ENCODE data around the gene SPATA24.
"Not testable (repeated sequence)": the region's sequence is repeated elsewhere in the genome, so short reads cannot be mapped to it uniquely, and the experiment has no call there.

The SPATA24 gene

GRCh38 chr5:139410993-139411828 is 7.3 kb upstream of the SPATA24 start:
- H3K4me3 ChIP-seq (ENCODE audit: low read length) = no peak overlapping the region
- TF ChIP-seq, protein P1, sequence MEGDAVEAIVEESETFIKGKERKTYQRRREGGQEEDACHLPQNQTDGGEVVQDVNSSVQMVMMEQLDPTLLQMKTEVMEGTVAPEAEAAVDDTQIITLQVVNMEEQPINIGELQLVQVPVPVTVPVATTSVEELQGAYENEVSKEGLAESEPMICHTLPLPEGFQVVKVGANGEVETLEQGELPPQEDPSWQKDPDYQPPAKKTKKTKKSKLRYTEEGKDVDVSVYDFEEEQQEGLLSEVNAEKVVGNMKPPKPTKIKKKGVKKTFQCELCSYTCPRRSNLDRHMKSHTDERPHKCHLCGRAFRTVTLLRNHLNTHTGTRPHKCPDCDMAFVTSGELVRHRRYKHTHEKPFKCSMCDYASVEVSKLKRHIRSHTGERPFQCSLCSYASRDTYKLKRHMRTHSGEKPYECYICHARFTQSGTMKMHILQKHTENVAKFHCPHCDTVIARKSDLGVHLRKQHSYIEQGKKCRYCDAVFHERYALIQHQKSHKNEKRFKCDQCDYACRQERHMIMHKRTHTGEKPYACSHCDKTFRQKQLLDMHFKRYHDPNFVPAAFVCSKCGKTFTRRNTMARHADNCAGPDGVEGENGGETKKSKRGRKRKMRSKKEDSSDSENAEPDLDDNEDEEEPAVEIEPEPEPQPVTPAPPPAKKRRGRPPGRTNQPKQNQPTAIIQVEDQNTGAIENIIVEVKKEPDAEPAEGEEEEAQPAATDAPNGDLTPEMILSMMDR (IDR thresholded peaks at IDR 0.05; ENCODE audit: insufficient read depth, low read depth, low read length, missing control alignments) = no peak
- no peak for DNase-seq (ENCODE audit: low read depth)

DNA sequence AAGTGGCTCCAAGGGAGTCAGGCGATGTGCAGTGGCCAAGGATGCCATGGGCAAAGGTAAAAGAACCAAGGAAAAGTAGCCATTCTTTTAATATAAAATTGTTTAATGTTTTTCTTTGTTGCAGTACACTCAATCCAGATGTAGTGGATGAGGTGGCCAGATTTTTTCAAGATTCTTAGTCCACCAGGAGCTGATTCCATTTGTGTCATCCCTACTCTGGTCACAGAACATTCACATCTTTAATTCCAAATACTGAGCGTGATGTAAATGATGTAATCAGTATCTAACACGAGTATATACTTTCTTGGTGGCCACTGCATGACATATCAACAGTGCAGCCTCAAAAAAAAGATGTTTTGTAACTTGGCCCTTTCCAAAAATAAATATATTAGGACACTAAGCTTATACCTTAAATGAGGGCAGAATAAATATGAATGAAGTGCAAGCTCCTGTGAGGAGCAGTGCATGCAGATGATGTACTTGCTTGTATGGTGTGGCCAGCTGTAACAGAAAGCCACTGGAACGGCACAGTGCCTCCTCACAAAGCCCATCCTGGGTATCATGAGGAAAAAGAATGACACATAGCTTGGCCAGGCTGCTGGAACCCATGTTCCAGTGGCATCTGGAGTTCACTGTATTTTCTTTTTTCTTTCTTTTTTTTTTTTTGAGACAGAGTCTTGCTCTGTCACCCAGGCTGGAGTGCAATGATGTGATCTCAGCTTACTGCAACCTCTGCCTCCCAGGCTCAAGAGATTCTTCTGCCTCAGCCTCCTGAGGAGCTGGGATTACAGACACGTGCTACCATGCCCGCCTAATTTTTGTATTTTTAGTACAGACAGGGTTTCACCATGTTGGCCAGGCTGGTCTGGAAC is 6.5 kb upstream of the SPATA24 start:
- TF ChIP-seq, protein P1 (IDR thresholded peaks at IDR 0.05; ENCODE audit: insufficient read depth, low read depth, low read length, missing control alignments) = no peak
- no peak overlapping the region for H3K4me3 ChIP-seq (ENCODE audit: low read length)
- no peak for DNase-seq (ENCODE audit: low read depth)

DNA sequence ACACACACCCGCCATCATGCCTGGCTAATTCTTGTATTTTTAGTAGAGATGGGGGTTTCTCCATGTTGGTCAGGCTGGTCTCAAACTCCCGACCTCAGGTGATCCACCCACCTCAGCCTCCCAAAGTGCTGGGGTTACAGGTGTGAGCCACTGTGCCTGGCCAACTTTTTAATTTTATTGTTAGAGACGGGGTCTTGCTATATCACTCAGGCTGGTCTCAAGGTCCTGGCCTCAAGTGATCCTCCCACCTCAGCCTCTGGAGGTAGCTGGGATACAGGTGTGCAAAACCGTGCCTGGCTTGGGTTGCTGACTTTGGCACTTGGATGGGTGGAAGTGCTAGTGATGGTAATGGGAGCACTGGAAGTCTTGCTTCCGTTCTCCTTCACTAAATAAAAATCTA is 5.2 kb upstream of the SPATA24 start:
- not testable (repeated sequence) for DNase-seq (ENCODE audit: low read depth); H3K4me3 ChIP-seq (ENCODE audit: low read length)

GRCh38 chr5:139408191-139408590 is 4.3 kb upstream of the SPATA24 start:
- no peak overlapping the region for H3K4me3 ChIP-seq (ENCODE audit: low read length)
- no peak for DNase-seq (ENCODE audit: low read depth)
- TF ChIP-seq, protein P1 (IDR thresholded peaks at IDR 0.05; ENCODE audit: insufficient read depth, low read depth, low read length, missing control alignments) = no peak

GRCh38 chr5:139407517-139407916 is 3.6 kb upstream of the SPATA24 start:
- TF ChIP-seq, protein P1 (IDR thresholded peaks at IDR 0.05; ENCODE audit: insufficient read depth, low read depth, low read length, missing control alignments) = no peak
- H3K4me3 ChIP-seq (ENCODE audit: low read length) = no peak overlapping the region
- DNase-seq (ENCODE audit: low read depth) = no peak

DNA sequence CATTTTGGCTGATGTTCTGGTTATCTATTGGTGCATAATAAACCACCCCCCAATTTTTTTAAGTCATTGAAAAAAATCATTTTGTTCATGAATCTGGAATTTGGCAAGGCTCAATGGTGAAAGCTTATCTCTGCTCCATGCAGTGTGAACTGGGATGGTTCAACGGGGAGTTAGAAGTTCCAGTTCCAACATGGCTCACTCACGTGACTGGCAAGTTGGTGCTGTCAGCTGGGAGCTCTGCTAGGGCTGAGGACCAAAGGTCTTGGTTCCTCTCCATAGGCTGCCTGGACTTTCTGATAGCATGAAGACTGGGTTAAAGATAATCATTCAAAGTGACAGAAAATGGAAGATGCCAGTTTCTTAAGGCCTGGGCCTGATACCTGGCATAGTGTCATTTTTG is 3.1 kb upstream of the SPATA24 start:
- TF ChIP-seq, protein P1 (IDR thresholded peaks at IDR 0.05; ENCODE audit: insufficient read depth, low read depth, low read length, missing control alignments) = no peak
- DNase-seq (ENCODE audit: low read depth) = no peak
- H3K4me3 ChIP-seq (ENCODE audit: low read length) = no peak overlapping the region

DNA sequence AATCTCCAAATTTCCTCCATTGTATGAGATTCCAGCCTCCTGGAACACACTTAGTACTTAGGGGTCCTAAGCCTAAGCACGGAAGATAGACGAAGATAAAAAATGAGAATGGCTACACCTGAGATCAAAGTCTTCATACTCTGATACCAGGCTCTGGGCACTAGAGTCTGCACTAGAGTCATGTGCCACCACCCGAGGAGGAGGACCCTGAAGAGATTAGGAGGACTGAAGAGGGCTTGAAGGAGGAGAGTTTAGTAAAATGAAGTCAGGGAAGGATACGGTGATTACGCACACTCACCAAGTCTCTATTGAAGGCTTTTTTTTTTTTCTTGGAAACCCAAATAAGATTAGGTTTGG is 573 bp upstream of the SPATA24 start:
- DNase-seq (ENCODE audit: low read depth) = no peak
- TF ChIP-seq, protein P1 (IDR thresholded peaks at IDR 0.05; ENCODE audit: insufficient read depth, low read depth, low read length, missing control alignments) = no peak
- H3K4me3 ChIP-seq (ENCODE audit: low read length) = peak overlapping the region; percentile 69
